Astrocyte of the cerebellum (primary cell): ENCODE measurements around the gene ESYT2.
"Not testable (repeated sequence)": the region's sequence is repeated elsewhere in the genome, so short reads cannot be mapped to it uniquely, and the experiment has no call there.

Experiments
- DNase-seq: peaks from one replicate; pipeline ENCODE4 v3.0.0-alpha.2; 2011; ENCODE audit warnings: low read depth
- H3K4me3 ChIP-seq: 2 replicates; pipeline ENCODE4 v1.5.1; 2011; ENCODE audit warnings: mild to moderate bottlenecking, low read depth, low read length, moderate library complexity
- CTCF ChIP-seq: IDR thresholded peaks from 2 replicates; pipeline ENCODE4 v1.5.1; 2012; ENCODE audit warnings: low read length, low read depth, moderate library complexity, mild to moderate bottlenecking; ENCODE audit errors: missing control alignments
- in situ Hi-C: cut with HindIII; loops from 2 replicates; pipeline ENCODE4 v1.10.0; 2017; ENCODE audit warnings: low sequenced_read_pairs

ESYT2 gene

GRCh38 chr7:158865977-158866376 is 36.7 kb upstream of the ESYT2 start:
- no peak for DNase-seq
- no peak for TF ChIP-seq CTCF
- in situ Hi-C loops, result no loop called here
- H3K4me3 ChIP-seq, result no peak overlapping the region

- in situ Hi-C loops, result no loop called here
- TF ChIP-seq CTCF, result no peak
- no peak for DNase-seq
Measured at GRCh38 chr7:158865462-158865922, 36.2 kb upstream of the ESYT2 start.

DNA sequence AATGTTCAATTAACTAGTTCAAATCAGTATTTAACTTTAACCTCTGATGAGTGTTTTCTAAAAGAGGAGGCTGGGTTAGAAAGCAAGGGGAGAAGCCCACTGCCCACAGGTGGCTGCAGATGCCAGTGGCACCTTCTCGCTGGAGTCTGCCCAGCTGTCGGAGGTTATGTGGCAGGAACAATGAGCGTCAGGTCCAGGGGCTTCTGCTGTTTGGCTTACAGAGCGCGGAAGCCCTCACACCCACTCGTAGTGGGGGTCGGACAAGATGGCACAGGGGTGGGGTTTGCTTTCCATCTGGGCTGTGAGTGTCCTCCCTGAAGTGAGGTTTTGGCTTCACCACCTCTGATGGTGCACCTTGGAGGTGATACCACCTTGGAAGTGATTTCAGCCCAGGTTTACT is 35.5 kb upstream of the ESYT2 start:
- TF ChIP-seq CTCF, result no peak
- H3K4me3 ChIP-seq, result no peak overlapping the region
- no peak for DNase-seq
- in situ Hi-C loops, result no loop called here

More at GRCh38 chr7:158865462-158865922, 36.2 kb upstream of the ESYT2 start:
- no peak overlapping the region for H3K4me3 ChIP-seq

DNA sequence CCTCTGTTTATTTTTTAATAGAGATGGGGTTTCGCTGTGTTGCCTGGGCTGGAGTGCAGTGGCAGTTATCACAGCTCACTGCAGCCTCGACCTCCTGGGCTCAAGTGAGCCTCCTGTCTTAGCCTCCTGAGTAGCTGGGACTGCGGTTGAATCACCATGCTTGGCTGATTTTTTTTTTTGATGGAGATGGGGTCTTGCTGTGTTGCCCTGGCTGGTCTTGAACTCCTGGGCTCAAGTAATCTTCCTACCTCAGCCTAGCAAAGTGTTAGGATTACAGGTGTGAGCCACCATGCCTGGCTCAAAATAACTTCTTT is 35.2 kb upstream of the ESYT2 start:
- TF ChIP-seq CTCF, result no peak
- DNase-seq, result no peak
- peak overlapping the region; percentile 42 for H3K4me3 ChIP-seq
- in situ Hi-C loops, result no loop called here

- DNase-seq, result no peak
- no peak for TF ChIP-seq CTCF
- peak overlapping the region; percentile 42 for H3K4me3 ChIP-seq
- in situ Hi-C loops, result no loop called here
Measured at GRCh38 chr7:158863611-158864506, 34.5 kb upstream of the ESYT2 start.

- in situ Hi-C loops, DNase-seq: not testable (repeated sequence)
- H3K4me3 ChIP-seq, result peak overlapping the region; percentile 42
Measured at GRCh38 chr7:158862985-158863610, 33.8 kb upstream of the ESYT2 start.
